Activated gamma-delta T cell treated with anti-CD3 and anti-CD28 coated beads, Interleukin-2, amount 50 U/mL, for 16 hours (primary cell): ENCODE results near the gene CRTAC1.

Experiments
- DNase-seq: peaks from one replicate; pipeline ENCODE4 v3.0.0-alpha.2; 2020; ENCODE audit warnings: low read depth

The CRTAC1 gene, protein sequence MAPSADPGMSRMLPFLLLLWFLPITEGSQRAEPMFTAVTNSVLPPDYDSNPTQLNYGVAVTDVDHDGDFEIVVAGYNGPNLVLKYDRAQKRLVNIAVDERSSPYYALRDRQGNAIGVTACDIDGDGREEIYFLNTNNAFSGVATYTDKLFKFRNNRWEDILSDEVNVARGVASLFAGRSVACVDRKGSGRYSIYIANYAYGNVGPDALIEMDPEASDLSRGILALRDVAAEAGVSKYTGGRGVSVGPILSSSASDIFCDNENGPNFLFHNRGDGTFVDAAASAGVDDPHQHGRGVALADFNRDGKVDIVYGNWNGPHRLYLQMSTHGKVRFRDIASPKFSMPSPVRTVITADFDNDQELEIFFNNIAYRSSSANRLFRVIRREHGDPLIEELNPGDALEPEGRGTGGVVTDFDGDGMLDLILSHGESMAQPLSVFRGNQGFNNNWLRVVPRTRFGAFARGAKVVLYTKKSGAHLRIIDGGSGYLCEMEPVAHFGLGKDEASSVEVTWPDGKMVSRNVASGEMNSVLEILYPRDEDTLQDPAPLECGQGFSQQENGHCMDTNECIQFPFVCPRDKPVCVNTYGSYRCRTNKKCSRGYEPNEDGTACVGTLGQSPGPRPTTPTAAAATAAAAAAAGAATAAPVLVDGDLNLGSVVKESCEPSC

DNA sequence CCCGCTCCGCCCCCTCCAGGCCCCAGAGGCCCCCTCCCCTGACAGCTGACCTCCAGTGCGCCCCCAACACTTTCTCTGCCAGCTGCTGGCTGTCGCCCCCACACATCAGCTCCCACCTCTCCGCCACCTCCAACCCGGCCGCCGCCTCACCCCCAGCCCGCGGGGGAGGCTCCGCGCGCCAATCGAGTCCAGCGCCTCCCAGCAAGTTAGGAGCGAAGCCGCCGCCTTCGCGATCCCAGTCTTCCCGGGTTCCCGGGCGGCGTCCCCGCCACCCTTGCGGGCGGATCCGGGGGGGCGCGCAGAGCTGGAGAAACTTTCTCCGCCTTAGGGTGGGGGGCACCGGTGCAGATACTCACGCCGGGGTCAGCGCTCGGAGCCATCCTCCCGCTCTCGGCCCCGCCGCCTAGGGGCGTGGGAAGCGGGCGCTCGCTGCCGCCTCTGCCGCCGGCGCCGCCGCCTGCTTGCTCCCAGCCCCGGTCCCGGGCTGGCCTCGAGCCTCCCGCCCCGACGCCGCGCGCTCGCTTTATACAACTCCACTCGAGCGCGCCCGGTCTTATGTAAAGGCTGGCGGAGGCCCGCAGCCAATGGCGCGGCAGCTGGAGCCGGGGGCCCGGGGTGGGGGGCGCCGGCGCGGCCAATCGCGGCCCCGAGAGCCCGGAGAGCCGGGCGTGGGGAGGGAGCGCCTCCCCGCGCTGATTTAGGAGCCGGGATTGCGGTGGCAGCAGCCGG, at the start of gene CRTAC1:
Gene CRTAC1, minus strand, starts transcription at position 529 of the 729 bp plus-strand sequence. Its CDS starts 149 bp downstream, at position 380.
- DNase-seq = no peak

DNA sequence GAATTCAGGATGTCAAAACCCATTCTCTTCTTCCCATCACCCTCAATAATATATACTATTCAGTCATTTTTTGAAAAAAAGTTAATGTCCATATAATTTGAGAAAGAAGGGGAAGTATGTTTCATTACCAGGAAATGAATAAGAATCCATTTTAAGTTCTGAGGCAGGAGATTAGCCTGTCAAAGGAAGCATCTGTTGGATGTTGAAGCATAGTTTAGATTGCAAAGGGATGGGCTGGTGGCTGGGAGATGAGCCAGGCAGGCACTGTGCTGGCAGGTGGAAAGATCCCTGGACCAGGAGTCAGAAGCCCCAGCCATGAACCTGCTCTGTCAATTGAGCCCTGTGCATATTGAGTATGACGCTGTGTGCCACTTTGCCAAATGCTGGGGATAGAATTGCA, 48.4 kb upstream of the CRTAC1 start:
- no peak for DNase-seq

DNA sequence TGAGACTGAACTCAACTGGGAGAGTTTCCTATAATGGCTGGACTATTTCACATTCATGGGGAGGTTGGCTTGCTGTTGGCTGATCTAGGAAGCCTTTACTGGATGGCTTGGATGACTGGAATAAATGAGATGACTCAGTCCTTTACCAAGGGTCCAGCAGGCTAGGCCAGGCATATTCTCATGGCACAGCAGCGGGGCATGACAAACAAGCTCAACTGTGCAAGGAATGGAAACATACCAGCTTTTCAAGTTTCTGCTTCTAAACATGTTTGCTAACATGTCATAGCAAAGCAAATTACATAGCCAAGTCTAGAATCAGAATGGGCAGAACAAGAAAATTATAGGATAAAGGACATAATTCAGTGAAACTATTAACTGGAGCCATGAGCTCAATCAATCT, 46.8 kb upstream of the CRTAC1 start:
- DNase-seq = no peak

DNA sequence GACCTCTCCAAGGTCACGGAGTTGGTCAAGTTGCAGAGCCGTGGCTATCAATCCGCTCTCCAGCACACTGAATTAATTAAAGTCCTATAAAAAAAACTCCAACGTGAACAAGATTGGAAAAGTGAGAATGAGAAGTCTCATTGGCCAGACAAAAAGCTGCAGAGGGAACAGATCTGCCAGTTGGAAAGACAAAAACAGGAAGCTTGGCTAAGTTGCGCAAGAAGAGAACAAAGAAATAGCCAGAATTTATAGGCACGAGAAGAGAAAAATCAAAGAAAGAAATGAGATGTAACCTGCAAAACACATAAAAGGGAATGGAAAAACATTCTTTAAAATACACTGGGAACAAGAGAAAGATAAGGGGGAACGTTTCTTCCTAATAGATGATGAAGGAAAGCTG, 45.7 kb upstream of the CRTAC1 start:
- DNase-seq = no peak

DNA sequence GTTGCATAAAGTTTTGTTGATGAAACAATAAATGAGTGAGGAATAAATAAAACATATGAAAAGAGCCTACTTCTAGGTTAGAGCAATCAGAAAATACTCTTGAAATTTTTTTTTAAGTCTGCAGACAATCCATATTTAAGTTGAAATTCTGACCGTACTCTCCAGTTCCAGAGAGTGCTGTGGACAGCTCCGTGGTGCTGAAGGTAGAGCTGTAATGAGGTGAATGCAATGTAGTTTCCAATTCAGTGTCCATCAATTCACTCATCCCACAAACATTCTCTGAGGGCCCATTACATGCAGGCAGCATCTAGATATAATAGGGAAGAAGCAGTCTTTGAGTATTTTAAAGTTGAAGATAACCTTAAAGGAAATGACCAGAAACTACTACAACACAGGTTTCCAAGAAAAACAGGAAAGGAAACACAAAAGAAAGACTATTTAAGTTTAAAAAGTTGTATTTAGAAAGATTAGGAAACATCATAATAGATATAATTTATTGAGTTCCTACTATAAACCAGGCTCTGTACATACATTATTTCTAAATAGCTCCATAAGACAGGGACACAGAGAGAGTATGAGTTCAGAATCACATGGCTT, 44.0 kb upstream of the CRTAC1 start:
- no peak for DNase-seq

DNA sequence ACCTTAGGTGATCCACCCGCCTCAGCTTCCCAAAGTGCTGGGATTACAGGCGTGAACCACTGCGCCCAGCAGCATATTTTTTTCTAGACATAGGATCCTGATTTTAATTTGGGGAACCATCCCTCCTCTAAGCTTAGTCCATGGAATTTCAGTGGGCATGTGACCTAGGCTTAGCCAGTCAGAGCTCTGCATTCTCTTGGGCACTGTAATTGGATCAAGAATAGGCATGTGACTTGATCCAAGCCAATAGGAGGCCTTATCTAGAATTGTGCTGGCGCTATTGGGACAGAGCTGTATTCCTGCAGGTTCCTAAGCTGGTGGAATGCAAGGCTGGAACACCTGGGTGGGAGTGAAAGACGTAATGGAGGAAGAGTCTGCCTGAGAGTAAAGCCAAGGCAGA, 36.7 kb upstream of the CRTAC1 start:
- DNase-seq = no peak

DNA sequence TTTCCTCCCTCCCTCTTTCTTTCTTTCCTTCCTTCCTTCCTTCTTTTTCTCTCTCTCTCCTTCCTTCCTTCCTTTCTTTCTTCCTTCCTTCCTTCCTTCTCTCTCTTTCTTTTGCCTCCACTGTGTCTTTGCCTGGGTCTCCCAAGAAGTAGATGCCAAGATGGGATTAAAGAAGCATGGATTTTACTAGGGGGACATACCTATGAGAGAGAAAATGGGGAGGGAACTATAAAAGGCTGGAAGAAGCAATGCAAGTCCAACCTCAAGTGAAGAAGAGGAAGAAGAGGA, 33.3 kb upstream of the CRTAC1 start:
- DNase-seq = no peak

DNA sequence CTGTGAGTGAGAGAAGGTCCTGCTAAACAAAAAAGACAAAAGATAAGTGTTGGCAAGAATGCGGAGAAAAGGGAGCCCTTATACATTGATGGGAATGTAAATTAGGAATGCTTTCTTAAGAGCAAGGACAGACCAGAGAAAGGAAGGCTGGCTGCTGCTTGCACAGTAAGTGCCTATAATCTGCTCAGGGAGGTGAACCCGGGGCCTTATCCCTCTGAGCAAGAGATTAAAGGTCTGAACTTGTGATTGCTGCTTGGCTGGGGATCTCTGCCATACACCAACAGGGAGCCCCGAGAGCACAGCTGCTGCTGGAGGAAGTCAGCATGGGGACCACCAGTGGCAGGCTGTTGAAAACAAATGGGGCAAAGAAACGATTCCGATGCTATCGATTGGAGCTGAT, 32.0 kb upstream of the CRTAC1 start:
- no peak for DNase-seq

DNA sequence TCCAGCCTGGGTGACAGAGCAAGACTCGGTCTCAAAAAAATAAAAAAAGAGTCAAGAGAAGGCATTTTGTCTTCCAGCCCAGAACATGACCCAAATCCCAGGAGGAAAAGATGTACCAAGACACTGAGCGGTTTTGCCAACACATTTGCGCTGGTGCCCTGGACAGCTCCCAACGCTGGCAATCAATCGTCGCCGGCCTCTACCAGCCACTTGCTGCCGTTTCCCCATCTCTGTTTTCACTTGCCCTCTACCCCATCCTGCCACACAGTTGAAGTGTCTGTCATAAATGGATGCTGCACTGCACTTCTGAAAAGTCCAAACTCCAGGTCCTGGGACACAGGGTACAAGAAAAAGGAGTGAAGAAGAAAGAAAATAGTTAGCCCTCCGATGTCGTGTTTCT, 29.7 kb upstream of the CRTAC1 start:
- no peak for DNase-seq

DNA sequence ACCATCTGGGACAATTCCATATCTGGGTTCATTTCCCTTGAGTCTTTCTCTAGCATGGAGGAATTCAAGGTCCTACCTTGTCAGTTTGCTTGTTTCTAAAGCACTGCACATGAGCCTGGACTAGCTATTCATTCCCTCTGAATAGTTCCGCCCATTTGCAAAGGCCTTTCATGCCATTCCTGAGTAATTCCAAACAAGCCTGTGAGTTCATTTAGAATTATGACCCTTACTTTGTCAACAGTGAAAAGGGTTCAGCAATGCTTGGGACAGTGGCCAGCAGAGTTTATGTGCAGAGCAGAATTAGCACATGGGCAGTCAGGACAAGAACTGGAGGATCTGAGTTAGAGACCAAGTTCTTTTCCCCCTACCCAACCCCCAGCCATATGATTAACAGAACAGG, 27.9 kb upstream of the CRTAC1 start:
- no peak for DNase-seq

DNA sequence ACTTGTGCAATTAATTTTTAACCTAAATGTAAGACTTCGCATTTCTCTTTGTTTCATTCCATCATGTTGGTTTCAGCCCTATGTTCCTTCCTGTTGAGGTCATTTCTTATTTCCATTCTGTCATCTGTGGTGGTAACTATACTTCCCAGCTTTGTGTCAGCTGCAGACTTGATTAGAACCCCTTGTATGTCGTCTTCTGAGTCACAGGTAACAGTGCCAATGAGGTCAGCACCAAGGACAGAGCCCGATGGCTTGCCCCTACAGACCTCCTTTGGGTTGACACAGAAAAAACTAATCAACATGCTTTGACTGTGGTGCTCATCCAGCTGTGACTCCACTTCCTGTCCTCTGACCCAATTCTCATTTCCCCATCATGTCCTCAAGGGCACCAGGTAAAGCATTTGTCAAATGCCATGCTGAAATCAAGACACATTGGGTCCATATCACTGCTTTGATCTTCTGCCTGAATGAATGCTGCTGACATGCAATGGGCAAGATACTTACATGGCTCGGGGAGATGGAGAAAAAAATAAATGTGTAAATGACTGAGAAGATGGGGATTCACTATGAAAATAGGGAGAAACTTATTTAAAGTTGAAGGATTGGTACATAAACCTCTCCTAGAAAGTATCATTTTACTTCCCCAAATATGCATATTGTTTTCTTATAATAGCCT, 25.6 kb upstream of the CRTAC1 start:
- no peak for DNase-seq

DNA sequence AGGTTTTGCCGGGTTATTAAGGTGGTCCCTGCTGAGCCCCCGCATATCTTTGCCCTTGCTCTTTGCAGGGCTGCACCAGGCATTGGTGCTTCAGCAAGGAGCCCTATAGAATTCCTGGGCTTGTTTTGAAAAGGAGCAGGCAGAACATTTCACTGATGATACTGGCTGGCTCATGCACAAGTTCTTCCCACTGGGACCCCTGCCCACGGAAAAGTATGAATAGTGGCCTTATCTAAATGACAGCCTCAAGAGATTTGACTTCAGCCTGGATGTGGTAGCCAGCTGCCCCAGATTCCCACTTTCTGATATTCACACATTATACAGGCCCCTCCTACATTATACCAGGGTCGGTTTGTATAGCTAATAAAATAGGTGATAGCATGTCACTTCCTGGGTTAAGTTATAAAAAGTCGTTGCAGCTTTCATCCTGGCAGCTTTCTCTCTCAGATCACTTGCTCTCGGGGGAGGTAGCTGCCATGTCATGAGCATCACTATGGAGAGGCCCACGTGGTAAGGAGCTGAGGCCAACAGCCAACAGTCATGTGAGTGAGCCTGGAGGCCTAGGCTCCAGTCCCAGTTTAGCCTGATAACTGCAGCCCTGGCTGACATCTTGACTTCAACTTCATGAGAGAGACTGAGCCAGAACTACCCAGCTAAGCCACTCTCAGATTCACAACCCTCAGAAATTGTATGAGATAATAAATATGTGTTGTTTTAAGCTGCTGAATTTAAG, 16.8 kb upstream of the CRTAC1 start:
- no peak for DNase-seq

DNA sequence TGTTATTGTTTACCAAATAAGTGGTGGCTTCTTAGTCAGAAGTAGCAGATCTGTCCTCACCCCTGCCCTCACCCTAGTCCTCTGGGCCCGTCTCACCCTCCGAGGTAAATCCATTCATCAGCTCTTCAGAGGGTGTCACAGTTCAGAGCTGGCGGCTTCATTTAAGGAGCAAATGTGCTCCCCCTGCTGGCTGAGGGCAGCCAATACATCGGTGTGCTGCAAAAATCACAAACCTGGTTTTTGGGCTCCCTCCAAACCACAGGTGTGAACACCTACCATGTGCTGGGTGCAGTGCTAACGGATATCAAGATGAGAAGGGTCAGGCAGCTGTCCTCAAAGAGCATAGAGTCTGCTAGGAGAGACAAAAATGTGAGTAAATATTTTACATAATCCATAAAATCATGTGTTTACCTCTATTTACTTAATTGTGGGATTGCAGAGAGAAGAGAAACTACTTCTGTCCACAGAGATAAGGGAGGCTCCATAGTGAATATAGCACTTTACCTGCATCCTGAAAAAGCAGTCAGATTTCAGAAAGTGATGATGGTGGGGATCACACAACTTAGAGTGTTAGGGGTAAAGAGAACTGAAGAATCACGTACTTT, 15.5 kb upstream of the CRTAC1 start:
- peak; percentile 17 for DNase-seq

DNA sequence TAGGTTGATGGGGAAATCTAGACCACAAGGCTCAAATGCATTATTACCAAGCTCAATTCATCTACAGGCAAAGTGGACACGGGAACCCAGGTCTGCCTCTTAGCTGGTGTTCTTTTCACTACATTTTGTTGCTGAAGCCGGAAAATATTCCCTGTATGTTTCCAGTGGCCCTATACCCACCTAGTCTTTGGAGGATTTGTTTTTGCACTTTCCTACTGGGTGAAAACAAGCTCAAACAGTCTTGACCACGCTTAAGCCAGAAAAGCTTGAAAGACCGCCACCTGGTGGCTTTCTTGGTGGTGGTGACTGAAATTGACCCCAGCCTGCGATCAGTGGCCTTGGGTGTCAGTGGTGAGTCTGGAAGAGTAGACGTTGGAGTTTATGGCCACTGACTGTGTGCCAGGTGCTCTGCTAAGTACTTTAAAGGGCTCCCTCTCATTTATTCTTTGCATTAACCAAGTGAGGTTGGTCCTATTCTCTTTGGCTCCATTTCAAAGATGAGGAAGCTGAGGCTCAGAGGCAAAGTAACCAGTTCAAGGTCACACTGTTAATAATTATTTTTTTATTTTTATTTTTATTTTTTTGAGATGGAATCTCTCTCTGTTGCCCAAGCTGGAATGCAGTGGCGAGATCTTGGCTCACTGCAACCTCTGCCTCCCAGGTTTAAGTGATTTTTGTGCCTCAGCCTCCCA, 11.1 kb upstream of the CRTAC1 start:
- DNase-seq = peak; percentile 17

DNA sequence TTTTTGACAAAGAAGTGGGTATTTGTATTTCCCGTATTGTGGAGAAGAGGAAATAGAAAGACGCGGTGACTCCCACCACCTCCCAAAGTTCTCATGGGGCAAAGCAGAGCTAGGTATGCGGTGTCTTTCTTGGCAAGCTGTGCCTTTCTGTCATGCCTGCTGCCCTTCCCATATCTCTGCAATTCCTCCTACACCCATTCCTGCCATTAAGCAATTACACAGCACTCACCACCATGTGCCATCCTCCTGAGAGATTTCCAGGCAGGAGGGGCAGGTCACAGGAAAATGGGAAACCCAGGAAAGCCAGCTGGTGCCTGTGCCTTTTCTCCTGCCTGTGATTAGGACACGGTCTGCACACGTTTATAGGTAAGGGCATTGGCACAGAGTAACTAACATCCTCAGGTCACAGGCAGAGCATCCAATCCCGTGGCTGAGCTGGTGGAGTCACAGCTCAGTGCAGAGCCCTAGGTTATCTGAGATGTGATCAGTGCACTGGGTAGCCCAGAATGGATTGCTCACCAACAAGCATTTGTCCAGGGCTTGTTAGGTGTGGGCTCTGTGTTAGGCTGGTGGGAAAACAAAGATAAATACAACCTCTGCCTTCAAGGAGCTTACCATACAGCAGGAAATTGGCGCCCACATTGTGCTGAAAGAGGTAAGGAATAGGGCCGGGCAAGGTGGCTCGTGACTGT, 9.4 kb upstream of the CRTAC1 start:
- no peak for DNase-seq

DNA sequence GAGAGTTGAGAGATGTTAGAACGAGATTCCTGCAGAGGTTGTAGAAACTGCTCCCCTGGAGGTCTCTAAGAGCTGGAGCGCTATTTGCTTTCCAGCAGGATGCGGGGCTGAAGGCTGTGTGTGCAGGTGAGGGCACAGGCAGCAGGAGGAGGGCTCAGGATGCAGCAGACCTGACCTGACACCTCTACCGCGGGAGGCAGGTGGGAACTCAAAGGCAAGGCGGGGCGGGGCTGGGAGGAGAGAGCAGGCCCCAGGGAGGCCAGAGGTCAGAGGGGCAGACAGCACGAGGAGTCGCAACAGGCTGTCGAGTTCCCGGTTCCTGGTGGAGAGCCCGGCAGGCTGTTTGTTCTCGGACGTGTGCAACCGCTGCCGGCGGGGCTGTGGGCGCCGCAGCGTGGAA, 7.9 kb upstream of the CRTAC1 start:
- no peak for DNase-seq

DNA sequence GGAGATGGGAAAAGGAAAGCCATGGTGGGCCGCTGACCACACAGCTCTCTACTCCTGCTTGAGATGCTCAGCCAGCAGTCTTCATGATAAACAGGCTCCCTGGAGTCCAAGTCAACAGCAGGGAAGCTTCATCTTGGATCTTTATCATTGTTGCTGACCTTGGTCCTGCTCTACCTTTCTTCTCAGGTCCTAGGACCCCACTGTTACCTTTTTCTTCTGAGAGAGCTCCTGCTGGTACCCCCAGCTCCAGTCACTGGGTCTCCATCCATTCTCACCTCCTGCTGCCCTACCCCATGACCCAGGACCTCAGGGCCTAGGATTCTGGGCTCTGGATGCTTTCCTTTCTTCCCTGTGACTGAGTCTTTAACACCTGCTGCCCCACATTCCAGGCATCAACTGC, 5.2 kb upstream of the CRTAC1 start:
- no peak for DNase-seq

DNA sequence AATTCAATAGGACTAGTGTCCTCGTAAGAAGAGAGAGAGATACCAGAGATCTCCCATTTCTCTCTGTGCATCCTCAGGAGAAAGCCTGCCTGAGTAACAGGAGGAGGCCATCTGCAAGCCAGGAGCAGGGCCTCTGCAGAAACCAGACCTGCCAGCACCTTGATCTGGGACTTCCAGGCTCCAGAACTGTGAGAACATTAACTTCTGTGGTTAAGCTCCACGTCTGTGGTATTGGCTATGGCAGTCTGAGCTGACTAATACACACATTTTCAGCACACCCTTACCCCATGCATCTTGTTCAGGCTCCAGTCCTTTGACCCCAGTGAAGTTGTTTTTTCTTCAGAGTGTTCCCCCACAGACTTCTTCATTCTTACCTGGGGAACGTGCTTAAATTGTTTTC, 3.1 kb upstream of the CRTAC1 start:
- DNase-seq = no peak

DNA sequence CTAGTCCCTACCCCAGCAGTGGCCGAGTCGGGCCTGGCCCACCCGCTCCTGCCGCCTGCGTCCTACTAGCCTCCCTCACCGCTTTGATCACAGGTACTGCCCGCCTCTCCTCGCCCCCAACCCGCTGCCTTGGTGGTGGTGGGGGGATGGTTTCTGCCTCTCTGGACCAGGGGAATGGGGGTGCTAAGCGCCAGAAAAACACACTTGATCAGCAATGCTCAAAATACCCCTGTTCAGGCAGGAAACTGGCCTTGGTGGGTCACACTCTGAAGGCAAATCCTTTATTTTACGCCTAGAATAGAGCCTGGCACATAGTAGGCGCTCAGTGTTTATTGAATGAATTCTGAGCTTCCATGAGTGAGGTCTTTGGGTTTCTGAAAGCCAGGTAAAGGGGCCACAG, 1.0 kb upstream of the CRTAC1 start:
- no peak for DNase-seq

DNA sequence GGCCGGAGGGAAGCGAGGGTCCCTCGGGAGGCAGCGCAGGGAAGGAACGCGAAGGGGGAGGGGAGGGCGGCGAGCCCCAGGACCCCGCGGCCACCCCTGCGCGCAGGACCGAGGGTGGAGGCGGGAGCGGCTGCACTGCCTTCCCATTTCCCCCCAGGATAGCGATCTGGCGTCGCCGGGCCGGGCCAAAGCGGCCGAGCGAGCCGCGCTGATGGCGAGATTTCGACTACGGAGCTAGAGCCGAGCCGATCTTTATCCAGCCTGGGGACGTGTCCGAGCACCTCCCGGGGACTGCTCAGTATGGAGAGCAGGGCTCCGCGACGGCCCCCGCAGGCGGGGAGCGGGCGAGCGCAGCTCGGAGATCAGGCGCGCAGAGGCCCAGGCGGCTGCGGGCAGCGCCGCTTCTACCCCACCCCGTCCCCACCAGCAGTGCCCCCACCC, 590 bp upstream of the CRTAC1 start:
- DNase-seq = no peak
